ENCODE measurements around the gene EML4.
"Not testable (repeated sequence)": the region's sequence is repeated elsewhere in the genome, so short reads cannot be mapped to it uniquely, and the experiment has no call there.

EML4 gene

DNA sequence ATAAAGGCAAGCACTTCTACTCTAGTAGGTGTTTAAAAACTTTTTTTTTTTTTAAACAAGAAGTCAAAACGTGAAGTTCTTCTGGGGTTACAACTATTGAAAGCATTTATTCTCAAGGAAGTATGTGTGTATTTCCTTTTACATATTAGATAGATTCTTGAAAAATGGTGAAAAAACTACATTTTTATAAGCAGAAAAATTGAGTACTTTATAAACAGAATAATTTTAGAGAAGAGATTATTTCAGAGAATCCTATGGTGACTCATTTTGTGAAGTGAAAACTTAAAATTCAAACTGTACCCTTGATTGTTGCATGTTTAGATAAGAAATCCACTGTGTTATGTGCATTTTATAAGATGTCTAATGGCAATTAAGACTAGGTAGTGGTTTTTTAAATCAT lies 2.9 kb downstream of the EML4 start:
- no peak for DNase-seq

DNA sequence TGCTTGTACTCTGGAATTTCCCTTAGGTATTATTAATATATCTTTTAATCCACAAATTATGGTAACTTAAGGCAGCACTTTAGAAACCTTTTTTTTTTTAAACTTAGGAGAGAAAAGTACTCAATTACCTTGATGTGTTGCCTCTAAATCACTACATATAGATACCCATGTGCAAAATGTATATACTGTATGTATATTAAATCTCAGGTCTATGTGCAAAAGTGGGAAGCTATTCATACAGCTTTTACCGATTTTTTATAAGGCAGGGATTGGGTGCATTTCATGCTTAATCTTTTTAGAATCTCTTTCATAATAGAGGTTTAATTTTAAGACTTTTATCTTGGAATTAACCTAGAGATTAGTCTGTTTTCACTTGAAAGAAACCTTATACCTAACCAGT lies 3.4 kb downstream of the EML4 start:
- DNase-seq, result no peak

DNA sequence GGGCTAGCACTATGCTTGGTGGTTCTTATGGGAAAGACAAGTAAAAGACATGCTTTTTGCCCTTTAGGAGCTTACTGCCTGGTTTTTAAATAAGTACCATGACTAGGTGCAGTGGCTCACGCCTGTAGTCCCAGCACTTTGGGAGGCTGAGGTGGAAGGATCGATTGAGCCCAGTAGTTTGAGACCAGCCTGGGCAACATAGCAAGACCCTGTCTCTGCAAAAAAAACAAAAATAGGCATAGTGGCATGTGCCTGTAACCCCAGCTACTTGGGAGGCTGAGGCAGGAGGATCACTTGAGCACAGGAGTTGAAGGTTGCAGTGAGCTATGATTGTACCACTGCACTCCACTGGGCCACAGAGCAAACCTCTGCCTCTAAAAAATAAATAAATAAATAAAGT lies 4.3 kb downstream of the EML4 start:
- DNase-seq, result not testable (repeated sequence)

DNA sequence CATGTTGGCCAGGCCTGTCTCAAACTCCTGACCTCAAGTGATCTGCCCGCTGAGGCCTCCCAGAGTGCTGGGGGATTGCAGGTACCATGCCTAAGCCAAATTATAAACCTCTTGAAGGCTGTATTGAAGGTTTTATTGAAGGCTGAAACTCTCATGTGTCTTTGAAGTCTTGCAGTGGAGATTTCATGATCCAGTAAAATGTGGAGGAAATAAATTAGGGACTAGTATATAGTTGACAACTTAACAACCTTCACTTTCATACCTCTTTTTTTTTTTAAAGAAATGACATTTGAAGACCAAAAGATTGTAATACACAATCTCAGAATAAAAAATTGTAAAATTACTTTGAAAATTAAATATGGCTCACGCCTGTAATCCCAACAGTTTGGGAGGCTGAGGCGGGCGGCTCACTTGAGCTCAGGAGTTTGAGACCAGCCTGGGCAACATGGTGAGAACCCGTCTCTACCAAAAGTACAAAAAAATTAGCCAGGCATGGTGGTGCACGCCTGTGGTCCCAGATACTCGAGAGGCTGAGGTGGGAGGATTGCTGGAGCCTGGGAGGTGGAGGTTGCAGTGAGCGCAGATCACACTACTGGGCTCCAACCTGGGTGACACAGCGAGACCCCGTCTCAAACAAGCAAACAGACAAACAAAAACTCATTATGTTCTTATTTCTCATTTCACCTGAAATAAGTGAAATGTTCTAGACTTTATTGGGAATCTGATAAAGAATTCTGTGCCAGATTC lies 8.0 kb downstream of the EML4 start:
- DNase-seq, result no peak

DNA sequence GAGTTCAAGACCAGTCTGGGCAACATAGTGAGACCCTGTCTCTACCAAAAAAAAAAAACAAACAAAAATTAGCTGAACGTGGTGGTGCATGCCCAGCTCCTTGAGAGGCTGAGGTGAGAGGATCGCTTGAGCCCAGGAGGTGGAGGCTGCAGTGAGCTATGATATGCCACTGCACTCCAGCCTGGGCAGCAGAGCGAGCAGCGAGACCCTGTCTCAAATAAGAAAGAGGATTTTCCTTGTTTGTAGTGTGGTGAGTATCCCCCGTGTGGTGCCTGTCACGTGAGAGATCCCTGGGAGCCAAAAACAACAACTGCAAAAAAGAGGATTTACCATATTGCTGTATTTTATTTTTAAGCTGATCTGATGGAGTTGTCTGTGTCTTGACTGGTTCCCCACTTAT lies 9.2 kb downstream of the EML4 start:
- DNase-seq, result no peak

DNA sequence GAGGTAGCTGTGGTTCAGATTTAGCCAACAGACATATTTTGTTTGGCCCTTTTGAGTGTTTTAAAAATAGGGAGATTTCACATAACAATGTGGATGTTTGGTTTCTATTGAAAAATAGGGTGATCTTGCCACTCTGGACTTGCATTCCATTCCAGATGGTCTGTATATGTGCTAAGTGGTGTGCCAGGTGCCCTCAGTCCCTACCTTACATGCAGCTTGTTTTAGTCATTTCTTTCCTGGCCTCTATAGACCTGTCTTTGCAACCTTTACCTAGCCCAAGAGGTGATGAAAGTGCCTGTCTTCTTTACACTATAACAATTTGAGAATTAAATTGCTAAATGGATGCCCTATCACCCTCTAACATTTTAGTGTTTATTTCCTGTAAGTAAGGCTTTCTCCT lies 11.1 kb downstream of the EML4 start:
- DNase-seq, result no peak

DNA sequence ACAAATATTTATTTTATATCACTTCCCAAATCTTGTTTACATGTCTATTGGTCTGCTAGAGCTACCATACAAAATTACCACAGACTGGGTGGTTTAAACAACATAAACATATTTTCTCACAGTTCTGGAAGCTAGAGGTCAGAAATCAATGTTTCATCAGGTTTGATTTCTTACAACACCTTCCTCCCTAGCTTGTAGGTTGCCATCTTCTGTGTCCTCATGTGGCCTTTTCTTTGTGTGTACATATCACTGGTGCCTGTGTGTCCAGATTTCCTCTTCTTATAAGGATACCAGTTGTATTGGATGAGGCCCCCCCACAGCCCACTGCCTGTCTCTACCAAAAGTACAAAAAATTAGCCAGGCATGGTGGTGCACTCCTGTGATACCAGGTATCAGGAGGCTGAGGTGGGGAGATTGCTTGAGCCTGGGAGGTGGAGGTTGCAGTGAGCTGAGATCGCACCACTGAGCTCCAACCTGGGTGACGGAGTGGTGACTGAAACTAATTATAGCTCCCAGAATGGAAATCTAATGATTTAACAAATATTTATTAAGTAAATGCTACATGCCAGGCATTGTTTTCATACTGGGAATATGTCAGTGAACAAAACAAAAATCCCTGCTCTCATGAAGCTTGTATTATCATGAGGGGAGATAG lies 13.6 kb downstream of the EML4 start:
- DNase-seq, result no peak

DNA sequence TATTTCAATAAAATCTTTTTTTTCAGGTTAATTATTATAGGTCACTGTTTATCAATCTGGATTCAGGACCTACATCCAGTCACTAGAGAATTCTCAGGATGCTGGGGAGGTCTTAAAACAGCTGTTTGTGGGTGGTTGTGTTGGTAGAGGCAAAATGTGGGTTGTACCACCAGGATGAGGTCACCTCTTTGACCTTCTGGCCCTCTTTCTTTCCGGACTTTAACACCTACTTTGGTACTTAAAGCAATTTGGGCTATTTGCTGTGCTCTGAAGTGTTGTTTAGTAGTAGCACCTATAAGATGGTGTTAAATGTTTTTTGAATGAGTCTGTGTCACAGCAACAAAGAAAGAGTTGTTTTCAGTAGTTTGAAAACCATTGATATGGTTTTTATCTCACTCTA lies 14.6 kb downstream of the EML4 start:
- no peak for DNase-seq

DNA sequence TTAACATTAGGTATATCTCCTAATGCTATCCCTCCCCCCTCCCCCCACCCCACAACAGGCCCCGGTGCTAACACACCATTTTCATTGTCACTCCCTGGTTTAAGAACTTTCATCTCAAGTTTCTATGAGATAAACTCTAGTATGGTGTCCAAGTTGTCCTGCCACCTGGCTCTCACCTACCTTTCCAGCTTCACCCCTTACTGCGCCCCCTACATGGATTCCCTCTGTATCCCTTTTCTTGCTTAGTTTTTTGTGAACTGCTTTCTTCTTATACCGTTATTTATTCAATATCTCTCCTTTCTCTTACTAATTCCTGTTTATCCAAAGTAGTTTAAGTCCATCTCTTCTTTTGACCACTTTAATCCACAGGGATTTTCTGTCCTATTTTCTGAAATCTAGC lies 15.2 kb downstream of the EML4 start:
- no peak for DNase-seq

DNA sequence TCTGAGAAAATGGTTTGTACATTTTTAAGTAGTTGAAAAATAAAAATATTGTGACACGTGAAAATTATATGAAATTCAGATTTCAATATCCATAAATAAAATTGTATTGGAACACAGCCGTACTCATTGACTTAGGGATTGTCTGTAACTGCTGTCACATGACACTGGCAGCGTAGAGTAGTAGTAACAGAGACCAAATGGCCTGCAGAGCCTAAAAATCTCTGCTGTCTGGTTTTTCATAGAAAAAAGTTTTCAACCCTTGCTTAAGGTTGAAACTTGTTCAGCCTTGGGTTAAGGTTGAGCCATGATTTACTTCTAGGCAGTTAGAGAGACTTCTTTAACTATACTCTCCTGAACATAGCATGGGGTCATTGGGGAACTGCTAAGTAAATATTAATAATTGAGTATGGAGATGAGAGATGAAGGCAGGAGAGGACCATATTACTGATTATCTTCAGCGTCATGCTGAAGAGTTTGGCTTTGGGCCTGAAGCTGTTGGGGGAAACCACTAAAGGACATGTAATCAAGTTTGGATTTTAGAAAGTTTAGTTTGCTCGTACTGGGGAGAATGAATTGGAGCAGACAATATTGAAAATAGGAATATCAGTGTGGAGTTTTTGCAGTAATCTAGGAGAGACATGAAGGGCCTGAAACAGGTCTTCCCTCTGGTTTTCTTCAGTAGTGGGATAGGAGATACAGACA lies 16.2 kb downstream of the EML4 start:
- no peak for DNase-seq

DNA sequence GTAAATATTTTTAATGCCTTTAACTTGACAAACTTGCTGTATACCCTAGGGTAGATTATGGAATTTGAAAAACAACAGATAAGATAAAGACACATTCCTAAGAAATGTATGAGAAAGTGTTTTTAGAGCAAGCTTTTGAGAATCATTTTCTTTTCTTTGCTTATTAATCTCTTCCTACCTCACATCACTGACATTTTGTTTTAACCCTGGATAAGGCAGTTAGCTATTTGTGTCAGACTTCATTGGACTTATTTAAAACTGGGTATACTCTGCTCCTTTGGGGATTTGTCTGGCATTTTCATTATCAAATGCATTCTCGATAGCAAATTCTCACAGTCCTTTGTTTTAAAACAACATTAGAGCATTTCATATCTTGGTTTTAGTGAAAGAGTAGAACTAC lies 17.2 kb downstream of the EML4 start:
- DNase-seq, result no peak

DNA sequence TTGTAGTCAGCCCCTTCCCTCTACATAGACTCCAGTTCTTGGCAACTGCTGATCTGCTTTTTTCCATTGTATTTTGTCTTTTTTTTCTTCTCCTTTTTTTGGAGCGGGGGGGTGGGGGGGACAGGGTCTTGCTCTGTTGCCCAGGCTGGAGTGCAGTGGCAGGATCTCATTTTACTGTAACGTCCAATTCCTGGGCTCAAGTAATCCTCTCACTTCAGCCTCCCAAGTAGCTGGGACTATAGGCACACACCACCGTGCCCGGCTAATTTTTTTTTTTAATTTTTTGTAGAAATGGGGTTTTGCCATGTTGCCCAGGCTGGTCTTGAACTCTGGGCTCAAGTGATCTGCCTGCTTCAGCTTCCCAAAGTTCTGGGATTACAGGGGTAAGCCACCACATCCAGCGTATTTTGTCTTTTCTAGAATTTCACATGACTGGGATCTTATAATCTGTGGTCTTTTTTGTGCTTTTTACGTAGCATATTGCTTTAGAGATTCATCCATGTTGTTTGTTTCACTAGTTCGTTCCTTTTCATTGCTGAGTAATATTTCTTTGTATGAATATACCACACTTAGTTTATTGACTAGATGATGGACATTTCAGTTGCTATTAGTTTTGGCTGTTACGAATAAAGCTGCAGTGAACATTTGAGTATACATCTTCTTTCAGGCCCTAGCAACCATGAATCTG lies 17.9 kb downstream of the EML4 start:
- DNase-seq, result no peak

DNA sequence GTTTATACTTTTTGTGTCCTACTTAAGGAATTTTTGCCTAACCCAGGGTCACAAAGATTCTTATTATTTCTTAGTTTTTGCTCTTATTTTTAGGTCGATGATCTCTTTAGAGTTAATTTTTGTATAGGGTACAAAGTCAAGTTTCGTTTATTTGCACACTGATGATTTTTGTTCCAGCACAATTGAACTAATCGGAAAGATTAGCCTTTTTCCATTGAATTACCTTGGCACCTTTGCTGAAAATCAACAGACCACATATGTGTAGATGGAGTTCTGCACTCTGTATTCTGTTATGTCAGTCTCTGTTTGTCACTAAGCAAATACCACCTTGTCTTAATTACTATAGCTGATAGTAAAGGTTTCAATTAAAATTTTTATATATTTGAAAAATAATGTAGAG lies 18.7 kb downstream of the EML4 start:
- DNase-seq, result no peak

DNA sequence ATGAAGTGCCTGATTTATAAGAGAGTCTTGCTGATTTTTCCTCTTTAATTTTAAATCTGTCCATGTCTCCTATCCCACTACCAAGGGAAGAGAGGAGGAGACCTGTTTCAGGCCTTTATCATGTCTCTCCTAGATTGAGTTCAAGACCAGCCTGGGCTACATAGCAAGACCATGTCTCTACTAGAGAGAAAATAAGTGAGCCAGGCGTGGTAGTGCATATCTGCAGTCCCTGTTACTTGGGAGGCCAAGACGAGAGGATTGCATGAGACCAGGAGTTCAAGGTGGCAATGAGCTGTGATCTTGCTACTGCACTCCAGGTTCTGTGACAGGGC lies 20.0 kb downstream of the EML4 start:
- no peak for DNase-seq

DNA sequence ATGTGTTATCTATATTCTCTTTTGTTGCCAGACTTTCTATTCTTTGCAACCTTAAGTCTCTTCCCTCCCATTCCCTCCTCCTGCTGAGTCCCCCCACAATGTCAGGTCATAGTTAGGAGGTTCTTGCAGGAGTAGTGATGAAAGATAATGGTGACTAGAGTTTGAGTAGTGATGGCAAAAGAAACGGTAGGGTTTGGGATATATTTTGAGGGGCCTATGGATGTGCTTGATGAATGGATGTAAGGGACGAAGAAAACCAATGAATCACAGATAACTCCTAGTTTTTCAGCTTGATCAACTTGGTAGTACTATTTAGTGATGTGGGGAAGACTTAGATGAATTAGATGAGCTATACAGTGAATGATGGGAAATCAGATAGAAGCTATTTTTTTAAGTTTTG lies 21.0 kb downstream of the EML4 start:
- DNase-seq, result no peak

DNA sequence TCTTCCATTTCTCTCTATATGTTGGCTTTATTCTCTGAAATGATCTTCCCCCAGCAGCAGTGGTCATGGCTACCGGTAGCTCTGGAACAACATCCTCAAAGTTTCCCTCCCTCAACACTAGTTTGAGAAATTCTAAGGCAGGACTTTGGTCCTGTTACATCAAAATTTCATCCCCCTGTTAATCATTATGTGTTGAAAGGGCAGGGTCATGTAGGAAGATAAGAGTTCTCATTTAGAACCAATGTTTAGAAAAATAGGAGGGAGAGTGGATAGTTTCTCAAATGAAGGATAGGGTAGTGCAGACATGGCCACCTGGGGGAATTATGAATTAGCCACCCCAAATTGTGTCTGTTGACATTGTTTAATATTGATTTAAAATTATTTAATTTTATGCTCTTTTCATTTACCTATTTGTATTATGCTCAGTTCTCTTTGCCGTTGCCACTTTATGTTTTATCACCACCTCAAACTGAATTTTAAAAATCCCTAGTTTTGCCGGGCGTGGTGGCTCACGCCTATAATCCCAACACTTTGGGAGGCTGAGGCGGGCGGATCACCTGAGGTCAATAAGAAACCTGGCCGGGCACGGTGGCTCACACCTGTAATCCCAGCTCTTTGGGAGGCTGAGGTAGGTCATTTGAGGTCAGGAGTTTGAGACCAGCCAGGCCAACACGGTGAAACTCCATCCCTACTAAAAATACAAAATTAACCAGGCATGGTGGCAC lies 22.3 kb downstream of the EML4 start:
- no peak for DNase-seq

DNA sequence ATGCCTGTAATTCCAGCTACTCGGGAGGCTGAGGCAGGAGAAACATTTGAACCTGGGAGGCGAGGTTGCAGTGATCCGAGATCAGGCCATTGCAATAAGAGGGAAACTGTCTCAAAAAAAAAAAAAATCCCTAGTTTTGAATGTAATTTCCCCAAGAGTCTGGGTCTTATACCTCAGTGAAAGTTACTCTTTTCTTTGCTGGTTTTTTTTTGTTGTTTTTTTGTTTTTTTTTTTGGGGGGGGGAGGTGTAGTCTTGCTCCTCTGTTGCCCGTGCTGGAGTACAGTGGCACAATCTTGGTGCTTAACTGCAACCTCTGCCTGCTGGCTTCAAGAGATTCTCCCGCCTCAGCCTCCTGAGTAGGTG lies 22.8 kb downstream of the EML4 start:
- DNase-seq, result no peak

DNA sequence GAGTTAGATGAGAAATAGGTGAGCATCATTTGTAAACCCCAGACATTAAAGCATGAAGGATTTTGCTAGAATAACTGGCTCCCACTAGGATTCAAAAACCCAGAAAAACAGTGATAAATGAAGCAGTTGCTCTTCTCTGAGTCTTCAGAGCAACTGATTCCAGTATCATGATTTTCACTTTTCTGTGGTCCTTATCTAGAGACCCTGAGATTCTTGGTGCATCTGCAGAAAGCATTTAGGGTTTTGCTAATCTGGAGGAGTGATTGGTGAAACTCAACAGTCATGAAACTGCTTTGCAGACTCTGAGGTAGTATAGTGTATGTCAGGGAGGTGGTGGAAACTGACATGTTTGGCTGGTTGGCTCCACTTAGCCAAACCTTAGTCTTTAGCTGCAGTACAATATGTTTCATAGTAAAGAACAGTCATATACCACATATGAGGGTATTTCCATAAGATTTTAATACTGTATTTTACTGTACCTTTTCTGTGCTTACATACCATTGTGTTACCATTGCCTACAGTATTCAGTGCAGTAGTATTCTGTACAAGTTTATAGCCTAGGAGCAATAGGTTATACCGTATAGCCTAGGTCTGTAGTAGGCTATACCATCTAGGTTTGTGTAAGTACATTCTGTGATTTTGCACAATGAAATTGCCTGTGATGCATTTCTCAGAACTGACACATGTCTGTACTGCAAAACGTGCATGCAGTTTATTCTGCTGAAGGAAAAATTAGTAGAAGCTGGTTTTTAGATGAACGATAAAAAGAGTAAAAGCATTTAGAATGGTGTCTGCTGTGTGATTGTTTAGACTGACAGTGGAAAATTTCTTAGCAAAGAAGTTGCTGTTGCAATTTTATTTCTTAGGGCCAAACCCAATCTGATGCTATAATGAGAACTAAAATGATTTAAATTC lies 23.8 kb downstream of the EML4 start:
- no peak for DNase-seq

DNA sequence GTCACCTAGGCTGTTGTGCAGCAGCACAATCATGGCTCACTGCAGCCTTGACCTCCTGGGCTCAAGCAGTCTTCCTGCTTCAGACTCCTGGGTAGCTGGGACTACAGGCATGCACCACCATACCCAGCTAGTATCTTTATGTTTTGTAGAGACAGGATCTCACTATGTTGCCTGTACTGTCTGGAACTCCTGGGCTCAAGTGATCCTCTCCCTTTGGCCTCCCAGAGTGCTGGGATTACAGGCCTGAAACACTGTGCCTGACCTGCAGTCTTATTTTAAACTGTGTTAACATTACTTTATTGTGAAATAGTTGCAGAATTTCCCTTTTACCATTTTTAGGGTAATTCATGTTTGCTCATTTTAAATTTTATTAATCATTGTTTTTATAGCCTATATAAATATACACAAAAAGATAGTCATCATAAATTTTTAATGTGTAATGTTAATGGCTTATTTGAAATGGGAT lies 24.6 kb downstream of the EML4 start:
- DNase-seq, result no peak

DNA sequence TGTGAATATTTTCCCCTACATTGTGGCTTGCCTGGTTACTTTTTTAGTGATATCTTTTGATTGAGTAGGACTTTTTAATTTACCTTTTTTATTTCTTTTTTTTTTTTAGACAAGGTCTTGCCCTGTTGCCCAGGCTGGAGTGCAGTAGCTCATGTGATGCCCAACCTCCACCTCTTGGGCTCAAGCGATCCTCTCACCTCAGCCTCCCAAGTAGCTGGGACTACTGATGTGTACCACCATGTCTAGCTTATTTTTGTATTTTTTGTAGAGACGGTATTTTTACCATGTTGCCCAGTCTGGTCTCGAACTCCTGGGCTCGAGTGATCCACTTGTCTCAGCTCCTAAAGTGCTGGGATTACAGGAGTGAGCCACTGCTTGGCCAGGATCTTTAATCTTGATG lies 25.3 kb downstream of the EML4 start:
- no peak for DNase-seq

DNA sequence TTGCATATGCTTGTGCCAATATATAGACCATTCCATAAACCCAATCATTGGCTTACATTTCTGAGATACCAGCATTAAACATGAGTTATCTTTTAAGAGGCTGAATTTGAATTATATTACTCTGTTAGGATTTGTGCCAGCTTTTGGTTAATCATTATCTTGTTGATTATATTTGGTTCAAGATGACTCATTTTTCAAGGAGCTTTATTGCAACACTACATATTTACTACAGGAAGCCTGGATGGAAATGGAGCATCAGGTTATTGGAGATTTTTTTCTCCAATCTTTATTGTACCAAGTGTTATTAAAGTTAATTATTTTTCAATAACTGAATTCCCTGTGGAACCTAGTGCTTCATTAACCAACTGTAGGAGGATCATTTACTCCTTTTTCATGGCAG lies 26.4 kb downstream of the EML4 start:
- no peak for DNase-seq

DNA sequence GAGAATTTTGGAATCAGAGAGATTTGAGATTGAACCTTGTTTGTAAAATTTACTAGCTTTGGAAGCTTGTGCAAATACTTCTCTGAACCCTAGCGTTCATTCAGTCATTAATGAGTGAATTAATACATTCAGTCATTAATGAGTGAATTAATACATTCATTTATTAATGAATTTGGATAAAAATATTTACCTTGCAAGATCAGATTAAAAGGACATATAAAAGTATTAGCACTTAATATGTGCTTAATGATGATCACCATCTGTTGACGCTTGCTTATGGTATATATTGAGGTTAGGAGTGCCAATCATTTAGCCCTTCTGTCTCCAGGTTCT lies 26.9 kb downstream of the EML4 start:
- DNase-seq, result no peak

Measured in NCI-H2029 (cell line).